Amniotic epithelial cell (primary cell): ENCODE data around the gene TRIAP1.
"Not testable (repeated sequence)": the region's sequence is repeated elsewhere in the genome, so short reads cannot be mapped to it uniquely, and the experiment has no call there.

Source experiments
- DNase-seq: peaks from one replicate; pipeline ENCODE4 v3.0.0-alpha.2; 2010; ENCODE audit warnings: low read depth

Gene TRIAP1

GRCh38 chr12:120468821-120469449 is 22.8 kb upstream of the TRIAP1 start:
- DNase-seq: peak; percentile 11

- DNase-seq: peak; percentile 65
Measured at GRCh38 chr12:120468325-120468820, 22.2 kb upstream of the TRIAP1 start.

- DNase-seq: no peak
Measured at GRCh38 chr12:120467439-120467838, 21.3 kb upstream of the TRIAP1 start.

- peak; percentile 24 for DNase-seq
Measured at GRCh38 chr12:120466560-120467315, 20.6 kb upstream of the TRIAP1 start.

GRCh38 chr12:120465756-120466155 is 19.6 kb upstream of the TRIAP1 start:
- no peak for DNase-seq

GRCh38 chr12:120463712-120464111 is 17.5 kb upstream of the TRIAP1 start:
- no peak for DNase-seq

- DNase-seq: no peak
Measured at GRCh38 chr12:120462099-120462640, 16.0 kb upstream of the TRIAP1 start.

GRCh38 chr12:120460157-120460556 is 14.0 kb upstream of the TRIAP1 start:
- no peak for DNase-seq

- no peak for DNase-seq
Measured at GRCh38 chr12:120457133-120457532, 10.9 kb upstream of the TRIAP1 start.

- DNase-seq: no peak
Measured at GRCh38 chr12:120455302-120455701, 9.1 kb upstream of the TRIAP1 start.

- DNase-seq: peak; percentile 30
Measured at GRCh38 chr12:120453977-120454376, 7.8 kb upstream of the TRIAP1 start.

GRCh38 chr12:120453060-120453750 is 7.0 kb upstream of the TRIAP1 start:
- DNase-seq: no peak

GRCh38 chr12:120452524-120452923 is 6.3 kb upstream of the TRIAP1 start:
- DNase-seq: peak; percentile 50

GRCh38 chr12:120447992-120448391 is 1.8 kb upstream of the TRIAP1 start:
- no peak for DNase-seq

- DNase-seq: not testable (repeated sequence)
Measured at GRCh38 chr12:120446844-120447178, 627 bp upstream of the TRIAP1 start.

- DNase-seq: no peak
Measured at GRCh38 chr12:120444676-120445075, 1.5 kb downstream of the TRIAP1 start.

- peak; percentile 61 for DNase-seq
Measured at GRCh38 chr12:120439646-120440247, 6.4 kb downstream of the TRIAP1 start.

- no peak for DNase-seq
Measured at GRCh38 chr12:120438495-120439198, 7.5 kb downstream of the TRIAP1 start.

- DNase-seq: peak; percentile 97
Measured at GRCh38 chr12:120437735-120438494, 8.3 kb downstream of the TRIAP1 start, which contains the start of gene COX6A1. COX6A1 (plus strand) TSS chr12:120438113; CDS start chr12:120438127, 14 bp downstream.

- no peak for DNase-seq
Measured at GRCh38 chr12:120432772-120433525, 13.2 kb downstream of the TRIAP1 start.
